ENCODE data around the gene HRH2. TPM values are rescaled to one million over a fixed set of nuclear protein-coding genes. Genes with fewer than 3 reads are reported as not detected.

HRH2 gene
- total and polyA plus RNA-seq, 3 donors from 2014 or later: 0.47 to 1.4 (median 1.3) TPM

GRCh38 chr5:175694371-175695160 is 36.7 kb downstream of the HRH2 start:
- intact Hi-C loops (cut with DNase I; ENCODE audit: low total_unique reads): no loop called here
- H3K36me3 ChIP-seq (ENCODE audit: low read depth, missing control alignments): no peaks in the 10 kb centered on the region
- no peaks in the 10 kb centered on the region for H3K4me1 ChIP-seq
- TF ChIP-seq, protein P1, sequence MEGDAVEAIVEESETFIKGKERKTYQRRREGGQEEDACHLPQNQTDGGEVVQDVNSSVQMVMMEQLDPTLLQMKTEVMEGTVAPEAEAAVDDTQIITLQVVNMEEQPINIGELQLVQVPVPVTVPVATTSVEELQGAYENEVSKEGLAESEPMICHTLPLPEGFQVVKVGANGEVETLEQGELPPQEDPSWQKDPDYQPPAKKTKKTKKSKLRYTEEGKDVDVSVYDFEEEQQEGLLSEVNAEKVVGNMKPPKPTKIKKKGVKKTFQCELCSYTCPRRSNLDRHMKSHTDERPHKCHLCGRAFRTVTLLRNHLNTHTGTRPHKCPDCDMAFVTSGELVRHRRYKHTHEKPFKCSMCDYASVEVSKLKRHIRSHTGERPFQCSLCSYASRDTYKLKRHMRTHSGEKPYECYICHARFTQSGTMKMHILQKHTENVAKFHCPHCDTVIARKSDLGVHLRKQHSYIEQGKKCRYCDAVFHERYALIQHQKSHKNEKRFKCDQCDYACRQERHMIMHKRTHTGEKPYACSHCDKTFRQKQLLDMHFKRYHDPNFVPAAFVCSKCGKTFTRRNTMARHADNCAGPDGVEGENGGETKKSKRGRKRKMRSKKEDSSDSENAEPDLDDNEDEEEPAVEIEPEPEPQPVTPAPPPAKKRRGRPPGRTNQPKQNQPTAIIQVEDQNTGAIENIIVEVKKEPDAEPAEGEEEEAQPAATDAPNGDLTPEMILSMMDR (IDR thresholded peaks at IDR 0.05): no peak
- TF ChIP-seq POLR2A (IDR thresholded peaks at IDR 0.05): no peak
- H3K27ac ChIP-seq: no peak overlapping the region
- no peaks in the 10 kb centered on the region for H3K27me3 ChIP-seq
- 73 to 83% methylated on average over 9 to 13 of the region's 13 CpGs for WGBS, 2 donors
- H3K4me3 ChIP-seq: no peak overlapping the region
- H3K9me3 ChIP-seq: no peaks in the 10 kb centered on the region
- no peak for DNase-seq

DNA sequence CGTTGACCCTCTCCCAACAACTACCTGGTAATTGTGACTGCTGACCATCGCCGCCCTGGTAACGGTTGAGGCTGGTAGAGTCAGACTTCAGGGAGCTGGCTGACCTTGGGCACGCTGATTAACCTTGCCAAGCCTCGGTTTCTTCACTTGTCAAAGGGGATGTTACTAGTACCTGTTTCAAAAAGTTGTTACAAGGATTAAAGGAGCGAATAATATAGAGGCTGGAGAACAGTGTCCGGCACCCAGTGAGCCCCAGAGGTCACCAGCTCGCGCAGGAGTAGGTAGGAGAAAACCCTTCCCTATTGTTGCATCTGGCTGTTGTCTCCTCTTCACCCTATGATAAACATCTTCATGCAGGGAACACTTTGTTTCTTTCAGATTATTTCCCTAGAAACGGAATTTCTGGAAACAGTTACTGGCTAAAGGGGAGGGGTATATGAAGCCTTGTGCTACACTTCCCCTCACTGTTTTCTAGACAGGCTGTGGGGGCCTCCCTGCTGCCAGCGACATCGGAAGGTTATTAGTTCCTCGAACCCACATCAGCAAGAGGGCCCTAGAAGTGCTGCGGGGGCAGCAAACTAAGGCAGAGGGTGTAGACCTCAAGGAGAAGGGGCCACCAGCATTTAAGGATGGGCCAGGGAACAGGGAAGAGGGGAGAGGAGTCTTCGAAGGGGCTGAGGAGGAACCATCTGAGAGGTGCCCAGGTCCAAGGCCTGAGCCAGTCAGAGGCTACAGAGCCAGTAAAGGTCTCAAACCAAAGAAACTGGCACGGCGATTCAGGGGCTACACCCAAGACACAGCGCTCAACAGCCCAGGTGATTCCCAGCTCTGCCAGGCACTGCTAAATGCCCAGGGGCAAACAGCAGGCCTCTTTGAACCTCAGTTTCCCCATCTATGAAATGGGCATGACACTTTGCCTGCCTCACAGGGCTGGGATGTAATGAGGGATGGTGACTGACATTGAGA is 37.6 kb downstream of the HRH2 start:
- 68 to 75% methylated on average over 17 to 19 of the region's 19 CpGs for WGBS, 2 donors
- no peak for TF ChIP-seq POLR2A (IDR thresholded peaks at IDR 0.05)
- TF ChIP-seq, protein P1 (IDR thresholded peaks at IDR 0.05): no peak
- intact Hi-C loops (cut with DNase I; ENCODE audit: low total_unique reads): no loop called here
- no peaks in the 10 kb centered on the region for H3K27me3 ChIP-seq
- no peak overlapping the region for H3K4me3 ChIP-seq
- no peak overlapping the region for H3K27ac ChIP-seq
- H3K9me3 ChIP-seq: no peaks in the 10 kb centered on the region
- DNase-seq: no peak
- no peaks in the 10 kb centered on the region for H3K36me3 ChIP-seq (ENCODE audit: low read depth, missing control alignments)
- no peaks in the 10 kb centered on the region for H3K4me1 ChIP-seq

DNA sequence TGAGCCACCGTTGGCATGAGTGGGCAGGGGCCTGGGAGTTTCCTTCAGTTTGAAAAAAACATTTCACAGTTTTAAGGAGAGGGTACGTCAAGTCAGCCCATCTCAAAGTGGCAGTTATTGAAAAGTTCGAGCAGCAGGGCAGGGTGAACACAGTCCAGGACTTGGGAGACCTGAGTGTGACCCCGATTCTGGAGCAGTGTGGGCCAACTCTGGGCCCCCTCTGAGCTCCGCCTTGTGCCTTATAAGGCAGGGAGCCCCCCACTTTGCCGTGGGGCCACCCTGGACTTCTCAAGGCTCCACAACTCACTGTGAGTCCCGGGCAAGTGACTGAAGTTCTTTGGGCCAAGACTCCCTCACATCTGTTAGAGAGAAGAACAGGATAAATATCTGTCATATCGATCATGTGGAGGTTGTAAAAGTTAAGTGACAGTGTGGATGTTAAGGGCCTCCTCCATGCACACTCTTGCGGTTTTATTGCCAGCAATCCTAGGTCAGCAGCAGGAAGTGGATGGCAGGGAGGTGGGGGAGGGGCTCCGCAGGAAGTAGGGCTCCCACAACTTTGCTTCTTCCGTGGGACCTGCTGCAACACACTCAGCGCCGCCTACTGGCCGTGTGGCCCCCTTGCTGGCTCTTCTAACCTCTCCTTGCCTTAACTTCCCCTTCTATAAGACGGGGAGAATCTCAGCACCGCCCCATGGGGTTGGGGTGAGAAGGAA is 38.4 kb downstream of the HRH2 start:
- Histone ChIP-seq H3K36me3 (ENCODE audit: low read depth, missing control alignments) (no peaks in the 10 kb centered on the region), H3K27me3 (no peaks in the 10 kb centered on the region), H3K9me3 (no peaks in the 10 kb centered on the region), H3K4me3 (peak overlapping the region in 1 of 2 donors; percentile 36), H3K4me1 (no peaks in the 10 kb centered on the region), H3K27ac (peak overlapping the region in 1 of 2 donors; percentile 36)
- WGBS, 2 donors: 38 to 42% methylated on average over 16 of the region's 16 CpGs
- intact Hi-C loops (cut with DNase I; ENCODE audit: low total_unique reads): no loop called here
- DNase-seq: peak; percentile 89
- no peak for TF ChIP-seq POLR2A (IDR thresholded peaks at IDR 0.05)
- TF ChIP-seq, protein P1 (IDR thresholded peaks at IDR 0.05): peak; percentile 55 to 68 (median 56)

DNA sequence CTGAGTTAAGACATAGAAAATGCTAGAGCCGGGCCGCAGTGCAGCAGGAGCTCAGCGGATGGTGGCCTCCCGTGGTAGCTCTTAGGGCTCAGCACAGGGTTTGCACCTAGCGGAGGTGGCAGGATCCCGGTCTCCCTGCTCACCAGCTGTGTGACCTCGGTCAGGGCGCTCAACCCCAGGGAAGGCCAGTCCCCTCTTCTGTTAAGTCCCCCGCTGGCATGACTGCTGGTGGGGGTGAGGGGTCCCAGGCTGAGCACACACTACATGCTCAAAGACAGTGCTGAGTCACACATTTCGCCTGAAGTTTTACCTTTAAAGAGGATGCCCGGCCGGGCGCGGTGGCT is 39.0 kb downstream of the HRH2 start:
- no peaks in the 10 kb centered on the region for H3K27me3 ChIP-seq
- DNase-seq: no peak
- intact Hi-C loops (cut with DNase I; ENCODE audit: low total_unique reads): no loop called here
- peak overlapping the region in 1 of 2 donors; percentile 36 for H3K4me3 ChIP-seq
- H3K27ac ChIP-seq: no peak overlapping the region
- no peaks in the 10 kb centered on the region for H3K4me1 ChIP-seq
- H3K9me3 ChIP-seq: no peaks in the 10 kb centered on the region
- no peaks in the 10 kb centered on the region for H3K36me3 ChIP-seq (ENCODE audit: low read depth, missing control alignments)
- WGBS, 2 donors: 54 to 57% methylated on average over 6 to 14 of the region's 14 CpGs
- no peak for TF ChIP-seq POLR2A (IDR thresholded peaks at IDR 0.05)
- TF ChIP-seq, protein P1 (IDR thresholded peaks at IDR 0.05): no peak
